Measurements from ENCODE around the gene CDX4. TPM values are rescaled to one million over a fixed set of nuclear protein-coding genes. Genes with fewer than 3 reads are reported as not detected.
"Not testable (repeated sequence)": the region's sequence is repeated elsewhere in the genome, so short reads cannot be mapped to it uniquely, and the experiment has no call there.

The CDX4 gene
- total RNA-seq: not detected

GRCh38 chrX:73446831-73447230 lies at the start of gene CDX4:
Gene CDX4, plus strand, starts transcription at chrX:73447053. Its CDS starts 201 bp downstream, at chrX:73447254.
- ATAC-seq: no peak

GRCh38 chrX:73398185-73398914 lies 48.5 kb upstream of the CDX4 start:
- ATAC-seq: no peak

GRCh38 chrX:73400136-73400748 lies 46.6 kb upstream of the CDX4 start:
- ATAC-seq: no peak

- no peak for ATAC-seq
Measured at GRCh38 chrX:73401591-73402266, 45.1 kb upstream of the CDX4 start.

- no peak for ATAC-seq
Measured at GRCh38 chrX:73412930-73413329, 33.9 kb upstream of the CDX4 start.

- ATAC-seq: no peak
Measured at GRCh38 chrX:73447311-73447794, 500 bp downstream of the CDX4 start.

GRCh38 chrX:73448379-73448778 lies 1.5 kb downstream of the CDX4 start:
- ATAC-seq: no peak

- ATAC-seq: no peak
Measured at GRCh38 chrX:73455171-73455570, 8.3 kb downstream of the CDX4 start.

- no peak for ATAC-seq
Measured at GRCh38 chrX:73457306-73457705, 10.5 kb downstream of the CDX4 start.

- ATAC-seq: no peak
Measured at GRCh38 chrX:73468376-73468775, 21.5 kb downstream of the CDX4 start.

GRCh38 chrX:73478961-73479360 lies 32.1 kb downstream of the CDX4 start:
- ATAC-seq: no peak

- ATAC-seq: no peak
Measured at GRCh38 chrX:73481521-73481920, 34.7 kb downstream of the CDX4 start.

- no peak for ATAC-seq
Measured at GRCh38 chrX:73490661-73491060, 43.8 kb downstream of the CDX4 start.

GRCh38 chrX:73492178-73492577 lies 45.3 kb downstream of the CDX4 start:
- not testable (repeated sequence) for ATAC-seq

Other genes starting within 250 kb of the CDX4 start
- 0.92 TPM for gene NAP1L2, start 232.2 kb upstream of the CDX4 start, total RNA-seq
- 1.8 TPM for gene CHIC1, start 116.1 kb downstream of the CDX4 start, total RNA-seq

Data from esophagus mucosa (tissue), 1 donor.